ENCODE measurements around the gene TMC1.

GRCh38 chr9:72627956-72628540 is 106.6 kb downstream of the TMC1 start:
- no peak for TF ChIP-seq CTCF (IDR thresholded peaks at IDR 0.05)
- TF ChIP-seq POLR2AphosphoS5 (IDR thresholded peaks at IDR 0.05): no peak

All from upper lobe of left lung (tissue), 4 donors.